GM18502 (cell line): ENCODE measurements around the gene SSR2.
"Not testable (repeated sequence)": the region's sequence is repeated elsewhere in the genome, so short reads cannot be mapped to it uniquely, and the experiment has no call there.

Source experiments
- ATAC-seq: cut with Tn5 transposase; IDR thresholded peaks from one replicate; pipeline ENCODE4 v1.9.1; 2021; ENCODE audit warnings: mild to moderate bottlenecking; ENCODE audit not compliant: unreplicated experiment, poor library complexity

Gene SSR2

DNA sequence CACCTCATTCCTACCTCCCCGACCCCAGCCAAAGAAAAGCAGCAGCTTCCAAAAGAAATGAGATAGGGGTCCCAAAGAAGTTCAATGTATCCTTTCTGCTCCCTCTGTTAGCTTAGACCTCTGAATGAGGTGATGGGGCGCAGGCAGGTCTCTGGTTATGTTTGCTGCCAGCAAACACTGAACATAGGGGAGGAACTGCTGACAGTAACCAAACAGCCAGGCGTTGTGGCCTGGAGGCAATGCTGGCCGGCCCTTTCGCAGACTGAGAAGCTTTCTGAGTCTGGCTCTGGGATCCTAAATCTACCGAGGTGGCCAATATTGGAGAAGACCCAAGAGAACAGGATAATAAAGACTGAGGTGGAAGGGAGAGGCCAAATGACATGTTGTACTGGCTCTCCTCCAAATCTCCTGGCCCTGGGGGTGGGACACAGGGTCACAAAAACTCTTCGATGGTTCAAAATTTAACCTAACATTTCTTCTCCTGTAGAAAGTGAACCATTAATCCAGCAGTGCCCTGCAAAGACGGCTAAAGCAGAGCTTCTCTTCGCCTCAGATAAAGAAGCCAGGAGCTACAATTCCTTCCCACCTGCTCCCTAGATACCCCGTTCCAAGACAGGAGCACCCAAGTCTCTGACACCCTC is 19.6 kb downstream of the SSR2 start:
- no peak for ATAC-seq

DNA sequence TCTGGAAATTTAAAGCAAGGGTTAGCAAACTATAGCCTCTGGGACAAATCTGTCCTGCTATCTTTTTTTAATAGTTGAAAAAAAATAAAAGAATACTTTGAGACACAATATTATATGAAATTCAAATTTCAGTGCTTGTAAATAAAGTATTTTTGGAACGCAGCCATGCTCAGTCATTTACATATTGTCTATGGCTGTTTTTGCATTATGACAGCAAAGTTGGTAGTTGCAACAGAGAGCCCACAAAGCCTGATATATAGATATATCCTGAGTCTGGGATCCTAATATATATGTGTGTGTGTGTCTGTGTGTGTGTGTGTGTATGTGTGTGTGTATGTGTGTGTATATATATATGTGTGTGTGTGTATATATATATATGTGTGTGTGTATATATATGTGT is 20.8 kb downstream of the SSR2 start:
- ATAC-seq, result no peak

DNA sequence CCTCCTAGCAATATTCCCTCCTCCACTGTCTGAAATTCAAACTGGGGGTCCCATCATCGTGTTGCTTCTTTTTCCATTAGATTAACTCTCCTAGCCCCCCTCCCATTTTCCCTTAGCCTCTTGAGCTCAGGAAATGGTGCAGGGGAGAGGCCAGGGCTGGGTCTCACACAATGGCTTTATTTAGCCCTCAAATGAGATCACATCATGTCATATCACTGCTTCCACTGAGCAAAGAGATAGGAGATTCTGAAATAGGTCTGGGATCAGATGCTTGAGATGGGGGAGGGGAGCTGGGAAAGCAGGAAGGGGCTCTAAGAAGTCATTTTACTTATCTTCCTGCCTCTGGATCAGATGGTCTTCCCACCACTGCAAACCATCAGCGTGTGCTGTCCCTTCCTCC is 24.6 kb downstream of the SSR2 start:
- ATAC-seq, result no peak

DNA sequence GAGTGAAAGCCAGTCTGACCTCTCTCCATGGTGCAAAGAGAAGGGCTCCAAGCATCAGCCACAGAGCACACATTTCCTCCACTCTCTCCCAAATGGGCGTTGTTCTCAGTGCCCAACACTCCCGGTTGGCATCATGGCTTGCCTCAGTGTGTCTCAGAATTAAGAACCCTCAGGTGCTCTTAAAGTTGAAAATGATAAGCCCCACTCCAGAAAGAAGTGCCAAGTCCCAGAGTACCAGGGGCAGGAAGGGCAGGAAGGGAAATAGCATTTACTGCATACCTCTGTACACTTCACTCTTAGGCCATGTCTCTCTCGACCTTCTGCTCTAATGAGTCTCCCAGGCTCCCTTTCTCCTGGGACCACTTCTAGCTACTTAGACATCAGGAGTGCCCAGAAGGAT is 27.2 kb downstream of the SSR2 start:
- ATAC-seq, result no peak

DNA sequence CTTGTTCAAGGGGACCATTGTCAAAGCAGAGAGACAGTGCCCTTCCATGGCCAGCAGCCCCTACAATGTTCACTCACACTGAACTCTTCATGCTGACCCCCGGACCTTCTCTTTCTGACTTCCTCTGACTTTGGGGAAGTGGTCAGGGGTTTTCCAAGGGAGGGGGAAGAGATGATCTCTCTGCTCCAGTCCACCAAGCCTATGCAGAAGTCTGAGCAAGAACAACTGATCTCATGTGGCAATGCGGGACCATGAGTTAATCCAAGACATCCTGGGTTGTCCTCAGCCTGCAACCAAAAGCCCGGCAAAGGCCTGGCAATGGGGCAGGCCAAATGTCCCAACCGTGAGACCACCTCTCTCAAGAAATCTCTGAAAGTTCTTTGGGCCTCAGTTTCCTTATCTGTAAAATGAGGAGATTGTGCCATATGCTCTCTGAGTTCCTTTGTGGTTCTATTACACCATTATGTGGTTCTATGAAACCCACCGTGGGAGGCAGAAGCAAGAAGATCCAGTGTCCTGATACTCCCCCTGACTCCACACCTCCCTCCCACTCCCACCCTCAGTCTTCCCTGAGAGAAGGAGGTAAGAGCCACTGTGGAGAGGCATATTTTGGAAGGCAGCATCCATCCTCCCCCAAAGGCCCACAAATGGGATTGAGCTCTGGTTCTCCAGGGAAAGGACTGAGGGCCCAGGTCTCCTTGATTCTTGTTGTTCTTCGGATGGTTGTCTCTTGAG is 30.6 kb downstream of the SSR2 start:
- ATAC-seq, result no peak

DNA sequence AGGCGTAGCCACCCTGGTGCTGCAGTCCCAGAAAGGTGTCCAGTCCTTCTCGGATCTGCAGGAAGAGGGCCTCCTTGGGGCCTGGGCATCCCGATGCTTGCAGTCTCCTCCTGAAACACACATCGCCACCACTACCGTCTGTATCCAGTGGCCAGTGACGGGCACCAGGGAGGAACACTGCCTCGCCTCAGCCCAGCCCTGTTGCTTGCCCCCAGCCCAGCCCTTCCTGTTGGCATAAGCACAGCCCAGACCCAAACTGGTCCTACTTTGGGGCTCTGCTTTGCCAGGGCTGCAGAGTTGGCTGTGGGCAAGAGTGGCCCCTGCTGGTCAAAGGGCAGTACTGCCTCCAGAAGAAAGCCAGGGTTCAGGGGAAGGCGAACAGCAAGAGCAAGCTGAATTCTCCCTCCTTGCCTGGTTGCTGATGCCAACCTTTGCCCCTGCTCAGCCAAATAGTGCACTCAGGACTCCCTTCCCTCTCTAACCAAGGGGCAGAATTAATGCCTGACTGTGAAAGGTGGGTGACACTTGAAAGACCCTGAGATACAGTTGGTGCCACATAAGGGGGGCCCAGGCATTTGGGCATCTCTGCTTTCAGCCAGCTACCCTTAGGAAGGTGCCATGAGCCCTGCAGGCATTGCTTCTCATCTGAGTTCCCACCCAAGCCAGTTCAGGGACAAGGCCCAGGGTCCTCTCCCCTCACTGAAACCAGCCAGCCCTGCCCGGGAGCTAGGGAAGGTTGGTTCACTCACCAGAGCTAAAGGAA is 31.3 kb downstream of the SSR2 start:
- ATAC-seq, result peak; percentile 69

DNA sequence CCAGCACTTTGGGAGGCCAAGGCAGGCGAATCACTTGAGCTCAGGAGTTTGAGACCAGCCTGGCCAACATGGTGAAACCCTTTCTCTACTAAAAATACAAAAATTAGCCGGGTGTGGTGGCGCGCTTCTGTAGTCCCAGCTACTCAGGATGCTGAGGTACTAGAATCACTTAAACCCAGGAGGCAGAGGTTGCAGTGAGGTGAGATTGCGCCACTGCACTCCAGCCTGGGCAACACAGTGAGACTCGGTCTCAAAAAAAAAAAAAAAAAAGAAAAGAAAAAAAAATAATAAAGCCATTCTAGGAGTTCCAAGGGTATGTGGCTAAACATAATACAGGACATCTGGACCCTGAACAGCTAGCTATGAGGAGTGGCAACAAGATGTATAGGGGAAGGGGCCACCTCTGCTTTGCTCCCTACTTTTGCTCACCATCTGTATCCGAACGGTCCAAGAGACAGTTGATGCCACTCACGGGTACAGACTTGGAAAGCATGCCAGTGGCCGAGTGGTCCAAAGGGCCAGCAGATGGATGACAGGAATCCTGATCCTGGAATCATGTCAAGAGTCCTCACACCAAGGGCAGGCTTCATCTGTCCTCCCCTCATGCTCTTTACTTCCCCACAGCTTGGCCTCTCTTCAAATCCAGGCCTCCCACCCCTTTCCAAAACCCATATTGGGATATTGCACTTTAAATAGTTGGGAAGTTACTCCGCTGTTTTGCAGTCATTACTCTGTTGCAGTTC is 35.7 kb downstream of the SSR2 start:
- not testable (repeated sequence) for ATAC-seq

DNA sequence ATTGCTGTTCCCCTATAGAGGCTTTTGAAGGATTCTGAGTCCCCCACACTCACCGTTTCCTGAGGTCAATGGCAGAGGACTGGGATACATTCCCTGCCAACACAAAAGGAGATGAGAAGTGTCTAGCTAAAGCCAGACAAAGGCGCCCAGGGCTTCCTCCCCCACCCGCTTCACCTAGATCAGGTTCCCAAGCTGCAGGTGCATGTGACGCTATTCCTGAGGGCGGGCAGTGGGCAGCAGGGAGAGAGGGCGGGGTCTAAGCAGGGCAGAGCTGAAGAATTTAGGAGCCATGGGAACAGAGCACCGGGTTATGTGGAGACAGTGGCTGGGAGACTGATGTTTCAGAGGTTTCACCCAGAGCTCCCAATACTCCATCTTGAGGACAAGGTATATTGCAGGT is 36.4 kb downstream of the SSR2 start:
- ATAC-seq, result no peak

DNA sequence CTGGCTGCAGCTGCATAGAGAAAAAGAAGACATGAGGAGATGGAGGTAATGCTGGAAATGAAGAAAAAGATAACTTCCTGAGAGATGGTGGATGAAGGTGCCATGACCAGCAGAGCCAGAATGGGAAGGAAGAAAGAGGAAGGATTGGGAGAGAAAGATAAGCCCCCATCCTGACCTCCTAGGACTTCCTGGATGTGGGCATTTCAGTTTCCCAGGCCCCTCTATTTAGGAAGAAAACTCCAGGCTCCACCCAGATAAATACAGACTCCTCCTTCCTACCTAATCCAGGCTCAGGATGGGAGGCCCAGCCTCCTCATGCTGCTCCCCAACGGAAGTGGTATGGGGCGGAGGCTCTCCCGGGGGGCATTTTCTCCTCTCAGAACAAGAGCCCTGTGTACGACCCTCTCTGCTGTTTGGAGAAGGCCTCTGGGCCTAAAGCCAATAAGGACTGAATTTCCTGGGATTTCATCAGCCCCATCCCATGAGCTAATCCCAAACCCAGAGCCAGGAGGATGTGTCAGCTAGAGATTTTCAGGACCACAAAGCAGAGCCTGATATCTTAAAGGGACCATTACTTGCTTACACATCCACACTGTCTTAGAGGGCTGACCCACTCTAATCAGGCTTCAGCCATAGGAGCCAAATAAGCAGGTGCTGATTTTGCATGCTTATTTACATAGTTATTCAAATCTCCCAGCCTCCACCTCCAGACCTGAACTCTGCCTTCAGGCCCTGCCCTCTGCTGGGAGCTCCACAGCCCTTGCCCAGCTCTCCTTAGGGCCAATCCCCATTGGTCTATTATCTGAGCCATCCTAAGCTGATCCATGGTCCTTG is 37.3 kb downstream of the SSR2 start:
- no peak for ATAC-seq

DNA sequence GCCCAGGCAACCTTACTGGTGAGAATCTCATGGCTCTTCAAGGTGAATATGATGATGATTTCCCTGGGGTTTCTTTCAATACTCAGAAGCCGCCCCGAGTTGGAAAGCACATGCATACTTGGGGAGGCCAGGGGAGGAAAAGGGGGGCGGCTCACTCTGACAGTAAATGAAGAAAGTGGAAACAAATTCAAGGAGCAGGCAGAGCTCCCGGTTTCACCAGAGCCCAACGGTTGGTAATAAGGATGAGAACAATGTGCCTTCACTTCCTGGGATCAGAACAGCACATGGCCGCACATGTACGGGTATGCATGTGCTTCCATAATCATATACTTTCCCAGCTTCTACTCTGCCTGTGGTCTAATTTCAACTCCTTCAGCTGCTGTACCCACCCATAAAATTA is 38.6 kb downstream of the SSR2 start:
- ATAC-seq, result no peak

DNA sequence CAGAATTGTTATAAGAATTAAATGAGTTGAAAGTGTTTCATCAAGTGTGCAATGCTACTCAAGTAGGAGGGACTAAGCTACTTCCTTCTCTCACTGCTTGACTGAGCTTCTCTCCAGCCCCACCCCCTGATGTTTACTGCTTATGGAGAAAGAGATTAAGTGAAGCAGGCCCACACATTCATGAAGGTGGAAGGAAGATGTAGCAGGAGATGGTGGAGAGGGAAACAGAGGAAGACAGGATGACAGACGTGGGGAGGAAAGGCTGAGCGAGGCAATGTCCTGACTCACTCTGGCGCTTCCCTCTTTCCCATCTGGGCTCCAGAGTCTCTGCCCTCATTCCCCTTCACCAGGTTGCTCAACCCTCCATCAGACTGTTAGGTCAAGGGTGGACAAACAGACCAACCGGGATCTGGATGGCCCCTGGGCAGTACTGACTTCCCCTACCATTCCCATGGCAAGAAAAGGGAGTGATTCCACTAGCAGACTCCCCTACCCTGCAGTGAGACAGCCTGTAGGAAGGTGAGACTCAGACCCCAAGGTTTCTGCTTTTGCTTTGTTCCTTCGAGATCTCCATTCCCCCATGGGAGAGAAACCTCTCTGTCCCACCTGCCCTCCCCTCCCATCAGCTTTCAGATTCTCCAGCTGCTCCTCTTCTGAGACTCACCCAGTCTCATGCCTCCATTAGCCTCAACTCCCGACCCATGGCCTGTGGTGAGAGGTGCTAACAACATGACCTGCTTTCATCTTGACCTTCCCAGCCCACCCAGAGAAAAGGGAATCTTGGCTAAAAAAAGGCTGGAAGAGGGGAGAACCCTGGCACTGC is 39.3 kb downstream of the SSR2 start:
- ATAC-seq, result no peak

DNA sequence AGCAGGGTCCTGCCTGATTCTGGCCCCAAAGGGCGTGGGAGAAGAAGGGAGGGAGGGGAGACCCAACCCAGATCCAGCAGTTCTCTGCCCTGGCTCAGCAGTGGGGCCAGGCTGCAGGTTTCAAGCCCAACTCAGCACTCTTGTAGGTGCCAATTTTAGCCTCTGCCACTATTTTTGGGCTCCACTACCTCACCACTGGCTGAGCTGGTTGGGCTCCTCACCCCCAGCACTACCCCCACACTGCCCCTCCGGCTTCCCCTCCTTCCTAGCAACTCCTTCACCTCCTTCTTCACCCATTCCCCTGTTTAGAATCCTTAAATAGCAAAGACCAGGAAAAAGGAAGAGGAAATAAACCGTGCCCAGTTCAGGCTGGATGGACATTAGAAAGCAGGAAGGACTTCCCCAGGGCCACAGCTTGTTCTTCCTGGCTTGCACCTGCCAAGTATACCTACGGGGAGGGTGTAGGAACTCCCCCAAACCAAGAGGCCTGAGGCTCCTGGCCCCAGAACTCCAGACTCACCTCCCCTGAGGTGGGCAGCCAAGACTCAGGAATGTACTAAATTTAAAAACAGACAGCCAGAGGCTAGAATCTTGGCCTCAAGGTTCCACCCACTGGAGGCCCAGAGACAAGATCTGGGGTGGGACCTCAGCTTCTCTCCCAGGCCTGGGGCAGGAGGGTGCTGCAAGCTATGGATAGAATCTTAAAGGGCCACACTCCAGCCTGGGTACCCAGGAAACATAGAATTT is 41.0 kb downstream of the SSR2 start:
- no peak for ATAC-seq

DNA sequence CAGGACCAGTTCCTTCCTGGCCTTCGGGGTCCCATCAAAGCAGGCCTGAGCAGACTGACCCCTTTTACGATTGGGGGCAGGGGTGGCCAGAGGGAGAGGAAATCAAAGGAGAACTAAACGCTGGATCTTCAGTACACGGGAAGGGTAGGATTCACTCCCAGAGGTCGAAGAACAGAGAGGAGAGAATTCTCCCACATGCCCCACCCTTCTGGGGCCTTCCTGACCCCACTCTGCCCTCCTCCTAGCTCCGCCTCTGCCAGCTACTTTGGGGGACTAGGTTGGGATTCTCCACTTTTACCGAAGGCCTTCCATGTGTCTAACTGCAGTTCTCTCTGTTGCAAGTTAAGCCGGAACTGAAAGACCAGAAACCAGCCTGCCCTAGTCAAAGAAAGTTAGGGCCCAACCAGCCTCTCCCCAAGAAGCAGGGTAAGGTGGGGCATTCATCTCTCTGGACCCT is 41.8 kb downstream of the SSR2 start:
- ATAC-seq, result no peak

DNA sequence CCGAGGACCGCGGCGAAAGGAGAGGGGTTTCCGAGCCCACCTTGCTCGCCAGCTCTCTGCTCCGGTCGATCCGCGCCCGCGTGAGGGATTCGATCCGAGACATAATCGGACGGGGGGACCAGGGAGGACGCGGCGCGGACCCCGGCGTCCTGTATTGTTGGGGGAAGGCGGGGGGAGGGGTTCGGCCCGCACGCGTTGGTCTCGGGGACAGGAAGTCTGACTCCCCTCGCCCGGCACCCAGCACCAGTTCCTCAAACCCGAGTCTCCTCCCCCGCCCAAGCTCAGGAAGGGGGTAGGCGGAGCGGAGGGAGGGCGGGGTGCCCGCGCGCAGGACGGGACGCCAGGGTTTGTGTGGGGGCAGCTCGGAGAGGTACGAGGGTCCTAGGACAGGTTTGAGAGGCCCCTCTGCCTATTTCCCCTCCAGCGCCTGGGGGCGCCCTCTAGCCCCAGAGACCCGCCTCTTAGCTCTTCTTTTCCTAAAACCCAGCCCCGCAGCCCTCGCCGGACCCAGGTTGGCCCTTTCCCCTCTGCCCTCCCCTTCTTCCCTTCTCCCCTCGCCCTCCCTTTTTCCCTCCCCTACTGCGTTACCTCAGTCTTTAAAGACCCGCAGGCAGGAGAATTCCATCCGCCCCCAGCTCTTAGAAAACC is 42.3 kb downstream of the SSR2 start, which contains the start of gene ARHGEF2:
TSS of gene ARHGEF2 (minus strand) at position 223 of the 648 bp plus-strand sequence. CDS start at position 103, 120 bp downstream.
- peak; percentile 44 for ATAC-seq

DNA sequence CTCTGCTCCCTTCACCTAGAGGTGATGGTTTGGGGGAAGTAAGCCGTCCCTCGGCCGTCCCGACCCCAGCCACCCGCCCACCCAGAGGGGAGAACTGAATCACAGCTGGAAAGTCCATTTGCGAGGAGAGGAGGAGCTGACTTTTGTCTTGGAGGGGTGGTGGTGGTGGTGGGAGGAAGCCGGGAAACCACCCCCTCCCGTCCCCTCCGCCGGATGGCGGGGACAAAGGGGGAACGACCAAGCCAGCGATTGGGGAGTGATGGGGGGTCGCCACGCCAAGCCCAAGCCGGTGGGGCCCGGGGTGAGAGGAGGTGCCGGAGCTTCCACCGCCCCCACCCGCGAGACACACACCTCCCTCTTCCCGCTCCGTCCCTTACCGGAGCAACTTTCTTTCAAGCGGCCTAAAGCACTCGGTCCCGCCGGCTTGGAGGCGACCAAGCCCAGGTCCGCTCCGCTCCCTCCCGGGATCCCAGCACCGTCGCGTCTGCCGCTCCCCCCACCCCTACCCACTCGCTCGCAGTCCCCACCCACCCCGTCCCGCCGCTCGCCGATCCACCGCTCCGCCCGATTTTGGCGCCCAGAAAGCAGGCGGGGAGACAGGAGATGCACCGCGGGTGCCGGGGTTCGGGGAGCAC is 42.9 kb downstream of the SSR2 start:
- no peak for ATAC-seq

DNA sequence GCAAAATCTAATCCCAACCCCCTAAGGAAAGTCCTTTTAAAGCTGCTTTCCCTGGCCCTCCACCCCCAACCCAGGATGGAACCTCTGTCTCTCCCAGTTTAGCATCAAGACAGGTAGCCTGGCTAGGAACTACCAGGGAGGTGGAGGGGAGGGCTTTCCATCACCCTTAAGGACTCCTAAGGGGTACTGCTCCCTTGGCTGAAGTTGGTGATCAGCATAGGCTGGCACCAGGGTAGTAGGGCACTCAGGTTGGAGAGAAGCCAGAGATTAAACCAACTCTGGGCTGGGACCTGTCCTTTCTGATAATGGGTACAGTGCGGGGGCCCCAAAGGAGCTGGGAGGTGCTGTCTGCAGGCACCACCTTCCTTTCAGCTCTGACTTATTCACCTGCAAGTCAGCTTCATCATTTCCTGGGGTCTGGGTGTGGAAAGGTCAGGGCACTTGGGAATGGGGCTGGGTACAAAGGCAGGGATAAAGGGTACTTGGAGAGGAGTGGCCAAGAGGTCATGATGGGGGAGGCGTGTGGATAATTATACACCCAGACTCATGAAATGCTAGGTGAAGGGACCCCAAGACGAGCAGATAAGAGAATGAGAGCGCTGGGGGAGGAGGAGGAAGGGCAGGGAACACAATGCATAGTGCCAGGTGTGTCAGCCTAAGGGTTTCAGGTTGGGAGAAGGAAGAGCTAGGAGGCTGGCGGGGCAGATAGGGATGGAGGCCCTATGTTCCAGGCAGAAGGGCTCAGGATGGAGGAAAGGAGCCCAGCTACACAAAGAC is 43.6 kb downstream of the SSR2 start:
- ATAC-seq, result no peak
